Activated T-cell treated with anti-CD3 and anti-CD28 coated beads, Interleukin-2, amount 50 U/mL, for 48 hours (primary cell): Measurements from ENCODE around the gene EXOC1.

Source experiments
- DNase-seq, 2 experiments: peaks; one replicate each; pipeline ENCODE4 v3.0.0-alpha.2; 2020

The EXOC1 gene

GRCh38 chr4:55854129-55854528 lies 681 bp downstream of the EXOC1 start:
- peak in 1 of 2 experiments; percentile 21 for DNase-seq

- no peak for DNase-seq
These were observed 4.1 kb downstream of the EXOC1 start for GRCh38 chr4:55857586-55857985.

- no peak for DNase-seq
These were observed 6.3 kb downstream of the EXOC1 start for GRCh38 chr4:55859711-55860110.

GRCh38 chr4:55864577-55865223 lies 11.3 kb downstream of the EXOC1 start:
- DNase-seq = no peak

- DNase-seq = no peak
These were observed 11.9 kb downstream of the EXOC1 start for GRCh38 chr4:55865228-55865806.

- DNase-seq = no peak
These were observed 13.0 kb downstream of the EXOC1 start for GRCh38 chr4:55866290-55866907.

GRCh38 chr4:55866973-55867574 lies 13.6 kb downstream of the EXOC1 start:
- no peak for DNase-seq

- no peak for DNase-seq
These were observed 15.2 kb downstream of the EXOC1 start for GRCh38 chr4:55868581-55869090.

GRCh38 chr4:55871299-55871800 lies 17.9 kb downstream of the EXOC1 start:
- DNase-seq = no peak

GRCh38 chr4:55874831-55875230 lies 21.4 kb downstream of the EXOC1 start:
- no peak for DNase-seq

- DNase-seq = no peak
These were observed 22.9 kb downstream of the EXOC1 start for GRCh38 chr4:55876387-55876786.

- DNase-seq = no peak
These were observed 25.8 kb downstream of the EXOC1 start for GRCh38 chr4:55879224-55879623.

GRCh38 chr4:55880652-55881280 lies 27.3 kb downstream of the EXOC1 start:
- no peak for DNase-seq

GRCh38 chr4:55884093-55884850 lies 30.8 kb downstream of the EXOC1 start:
- DNase-seq = no peak

GRCh38 chr4:55884851-55885219 lies 31.4 kb downstream of the EXOC1 start:
- no peak for DNase-seq

GRCh38 chr4:55887594-55887993 lies 34.1 kb downstream of the EXOC1 start:
- DNase-seq = no peak

GRCh38 chr4:55892156-55892555 lies 38.7 kb downstream of the EXOC1 start:
- DNase-seq = no peak

GRCh38 chr4:55896622-55897021 lies 43.2 kb downstream of the EXOC1 start:
- DNase-seq = no peak

GRCh38 chr4:55902677-55903076 lies 49.2 kb downstream of the EXOC1 start:
- DNase-seq = no peak

- no peak for DNase-seq
These were observed 50.1 kb downstream of the EXOC1 start for GRCh38 chr4:55903577-55903976.

- DNase-seq = no peak
These were observed 51.1 kb downstream of the EXOC1 start for GRCh38 chr4:55904576-55904975.

- DNase-seq = no peak
These were observed 52.9 kb downstream of the EXOC1 start for GRCh38 chr4:55906323-55906722.
